Ramos (cell line): Measurements from ENCODE around the gene SIAH2.

ENCODE experiments used
- in situ Hi-C: fragments of 300-500 bp; cut with MboI; formaldehyde crosslinking; loops from one replicate; pipeline ENCODE4 v1.14.3; 2022; ENCODE audit warnings: low sequenced_read_pairs; ENCODE audit not compliant: unreplicated experiment

The SIAH2 gene

DNA sequence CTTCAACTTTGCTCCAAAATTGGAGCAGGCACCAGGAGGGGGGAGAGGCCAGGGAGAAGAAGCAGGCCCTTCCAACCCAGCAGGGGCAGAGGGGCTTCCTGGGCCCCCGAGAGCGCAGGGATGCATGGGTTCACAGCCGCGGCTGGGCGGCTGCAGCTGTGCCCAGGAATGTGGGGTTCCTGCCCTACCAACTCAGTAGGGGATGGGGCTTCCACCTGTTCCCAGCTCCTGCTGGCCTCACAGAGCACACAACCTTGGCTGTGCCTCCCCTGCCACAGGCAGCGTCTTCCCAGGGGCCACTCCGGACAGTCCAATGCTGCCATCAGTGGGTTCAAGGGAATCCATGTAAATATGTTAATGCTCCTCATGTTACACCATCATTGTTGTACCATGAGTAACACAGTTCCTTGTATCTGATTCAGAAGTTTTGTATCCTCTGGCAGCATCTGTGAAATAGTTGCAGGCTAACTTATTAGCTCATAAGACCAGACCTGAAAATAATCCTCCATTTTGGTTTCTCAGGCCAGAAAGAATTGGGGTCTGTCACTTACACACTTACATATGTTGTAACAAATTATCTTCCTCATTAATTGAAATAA, 12.1 kb upstream of the SIAH2 start:
- in situ Hi-C loops = no loop called here

GRCh38 chr3:150773616-150774192, 10.7 kb upstream of the SIAH2 start:
- in situ Hi-C loops = no loop called here

DNA sequence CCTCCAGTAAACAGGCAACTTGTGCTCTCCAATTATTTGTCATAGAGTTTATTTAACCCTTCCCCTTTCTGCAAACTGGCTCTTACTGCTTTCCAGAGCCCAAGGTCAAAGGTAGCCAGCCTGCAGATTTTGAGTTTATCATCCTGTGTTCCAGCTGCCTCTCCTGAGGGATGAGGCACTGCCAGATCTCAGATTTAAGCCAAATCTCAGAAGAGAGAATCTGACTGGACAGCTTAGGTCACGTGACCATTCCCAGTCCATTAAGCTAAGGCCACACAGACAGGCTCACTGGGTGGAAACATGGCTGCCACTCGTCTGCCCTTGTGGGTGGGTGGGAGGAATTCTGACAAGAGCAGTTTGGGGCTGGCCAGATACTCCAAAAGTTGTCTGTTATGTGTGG, 8.6 kb upstream of the SIAH2 start:
- in situ Hi-C loops = no loop called here

DNA sequence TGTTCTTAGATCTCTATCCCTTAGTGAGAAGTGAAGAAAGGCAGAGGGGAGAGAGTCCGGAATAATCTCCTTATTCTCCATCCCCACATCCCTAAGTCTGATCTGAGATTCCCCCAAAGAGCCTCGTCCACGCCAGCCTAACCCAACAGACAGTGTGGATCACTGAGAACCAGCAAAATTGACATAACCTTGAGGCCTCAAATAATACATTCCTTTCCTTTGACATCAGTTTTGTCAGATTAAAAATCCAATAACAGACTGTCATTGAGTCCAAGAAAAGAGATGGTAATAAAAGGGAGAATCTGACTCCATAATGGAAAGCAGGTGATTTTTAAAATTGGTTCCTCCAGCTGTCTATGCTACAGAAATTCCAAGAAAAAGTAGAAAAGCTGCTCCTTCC, 7.7 kb upstream of the SIAH2 start:
- in situ Hi-C loops = no loop called here

GRCh38 chr3:150766742-150767141, 3.8 kb upstream of the SIAH2 start:
- in situ Hi-C loops = no loop called here

GRCh38 chr3:150765949-150766720, 3.2 kb upstream of the SIAH2 start:
- in situ Hi-C loops = no loop called here

DNA sequence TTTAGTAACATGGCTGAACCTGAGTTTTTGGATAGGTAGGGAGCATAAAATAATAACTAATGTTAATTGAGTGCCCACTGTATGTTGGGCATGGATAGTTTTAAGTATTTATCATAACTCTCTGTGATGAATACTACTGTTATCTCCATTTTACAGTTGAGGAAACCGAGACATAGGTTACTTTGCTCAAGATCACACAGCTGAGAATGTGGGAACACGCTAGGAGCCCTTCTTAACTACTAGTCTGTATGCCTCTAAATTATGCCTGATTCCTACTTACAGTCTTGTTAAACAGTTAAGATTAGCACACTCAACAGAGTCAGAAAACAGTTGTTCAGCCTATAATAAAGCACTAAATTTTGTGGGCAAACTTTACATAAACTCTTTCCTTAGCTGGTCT, 2.0 kb upstream of the SIAH2 start:
- in situ Hi-C loops = no loop called here

GRCh38 chr3:150764566-150764965, 1.6 kb upstream of the SIAH2 start:
- in situ Hi-C loops = no loop called here

DNA sequence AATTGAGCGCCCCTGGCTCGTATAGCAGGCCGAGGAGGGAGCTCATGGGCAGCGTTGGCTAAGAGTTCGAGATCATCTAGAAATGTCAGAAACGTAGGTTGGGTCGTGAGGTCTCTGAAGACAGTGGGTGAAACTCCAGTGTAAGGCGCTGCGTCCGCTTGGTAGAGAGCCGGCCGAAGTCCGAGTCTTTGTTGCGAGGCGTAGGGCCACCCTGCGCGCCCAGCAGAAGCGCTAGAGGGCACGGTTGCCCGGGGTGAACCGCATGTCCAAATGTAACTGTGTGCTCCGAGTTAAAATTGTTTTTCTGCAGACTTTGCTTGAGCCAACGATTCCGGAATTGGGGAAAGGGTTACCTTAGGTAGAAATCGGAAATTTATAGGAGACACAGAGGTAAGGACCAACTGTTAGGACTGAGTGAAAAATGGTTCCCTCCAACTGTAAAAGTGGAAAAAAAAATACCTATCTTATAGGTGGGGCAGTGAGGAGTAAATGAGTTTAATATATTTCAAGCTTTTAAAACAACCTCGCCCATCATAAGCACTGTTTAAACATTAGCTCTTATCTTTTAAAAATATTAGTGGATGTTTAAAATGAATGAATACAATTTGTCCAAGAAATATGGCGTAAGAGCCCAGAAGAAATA, 993 bp upstream of the SIAH2 start:
- in situ Hi-C loops = no loop called here

DNA sequence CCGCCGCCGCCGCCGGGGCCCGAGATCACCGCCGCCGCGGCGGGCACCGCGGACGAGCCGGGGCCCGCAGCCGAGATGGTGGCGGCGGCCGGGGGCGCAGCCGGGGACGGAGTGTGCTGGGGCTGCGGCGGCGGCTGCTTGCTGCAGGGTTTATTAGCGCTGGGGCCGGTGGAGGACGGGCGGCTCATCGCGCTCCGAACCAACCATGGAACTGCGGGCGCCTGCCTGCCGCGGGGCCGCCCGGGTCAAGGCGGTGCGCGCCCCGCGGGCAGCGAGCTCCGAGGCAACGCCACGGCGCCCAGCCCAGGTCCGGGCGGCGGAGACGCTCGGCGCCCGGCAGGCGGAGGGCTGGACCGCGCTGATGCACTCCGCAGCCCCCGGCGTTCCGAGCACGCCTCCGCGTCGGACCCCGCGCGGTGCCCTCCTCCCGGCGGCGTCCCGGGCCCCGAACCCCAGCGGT, 277 bp downstream of the SIAH2 start:
- in situ Hi-C loops = no loop called here

DNA sequence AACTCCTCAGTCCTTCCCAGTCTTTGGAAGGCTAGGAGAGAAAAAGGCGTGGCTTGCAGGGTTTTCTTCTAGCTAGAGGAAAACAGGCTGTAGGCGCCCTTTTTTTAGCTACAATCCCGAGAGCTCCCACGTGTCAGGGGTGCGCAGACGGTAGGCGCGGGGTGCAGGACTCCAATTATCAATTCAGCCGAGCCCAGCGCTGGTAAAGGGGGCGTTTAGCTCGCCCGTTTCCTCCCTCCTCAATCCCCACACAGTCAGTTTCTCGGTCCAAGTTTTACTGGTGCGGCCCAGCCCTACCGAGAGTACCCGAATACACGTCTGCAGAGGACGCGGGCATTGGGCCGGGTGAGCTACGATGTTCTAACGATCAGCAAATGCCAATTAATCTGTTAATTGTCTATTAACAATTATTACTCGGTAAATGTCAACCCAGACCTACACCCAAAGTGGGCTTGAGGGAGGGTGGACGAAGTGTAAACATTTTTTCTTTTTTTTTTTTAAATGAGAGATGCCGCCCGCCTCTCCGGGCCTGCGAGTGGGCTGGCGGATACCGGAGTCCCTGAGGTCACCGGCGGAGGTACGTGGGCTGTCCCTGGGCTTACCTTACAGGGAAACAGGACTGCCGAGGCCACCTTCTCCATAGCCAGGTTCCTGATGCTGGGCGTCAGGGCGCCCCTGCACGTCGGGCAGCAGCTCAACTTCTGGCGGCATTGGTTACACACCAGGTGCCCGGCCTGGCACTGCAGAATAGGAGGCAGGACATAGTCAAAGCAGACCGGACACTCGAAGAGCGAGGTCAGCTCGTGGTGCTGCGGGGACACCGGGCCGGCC, 923 bp downstream of the SIAH2 start:
- in situ Hi-C loops = no loop called here

DNA sequence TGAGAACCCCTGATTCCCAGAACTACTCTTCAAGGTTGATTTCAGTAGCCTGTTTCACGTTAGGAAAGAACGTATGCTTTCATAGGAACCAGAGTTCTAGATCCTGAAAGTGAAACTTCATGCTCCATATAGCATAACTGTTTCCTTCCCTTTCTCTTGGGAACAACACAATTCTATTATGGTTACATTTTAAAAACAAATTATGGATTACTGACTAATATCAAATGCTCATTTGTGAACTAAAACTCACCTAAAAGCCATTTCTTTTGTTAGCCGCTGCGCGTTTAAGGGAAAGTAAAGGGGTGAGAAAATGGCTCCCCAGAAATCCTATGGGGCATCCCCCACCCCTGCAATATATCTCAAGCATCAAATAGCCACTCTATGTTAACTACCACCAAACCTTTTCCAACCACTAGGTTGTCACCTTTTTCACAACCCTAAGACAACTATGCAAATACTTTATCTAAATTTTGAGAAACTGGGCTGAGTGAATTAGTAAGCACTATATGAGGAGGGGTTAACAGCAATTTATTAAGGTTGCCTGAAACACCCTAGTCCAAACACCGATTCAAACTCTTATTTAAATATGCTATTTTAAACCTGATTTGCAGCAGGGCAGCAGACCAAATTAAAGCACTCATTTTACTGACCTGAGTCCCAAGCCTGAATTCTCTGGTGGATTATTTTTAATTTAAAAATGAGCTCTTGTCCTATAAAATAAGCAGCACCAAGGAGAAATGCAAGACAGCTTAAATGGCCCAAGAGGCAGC, 2.4 kb downstream of the SIAH2 start:
- in situ Hi-C loops = no loop called here

DNA sequence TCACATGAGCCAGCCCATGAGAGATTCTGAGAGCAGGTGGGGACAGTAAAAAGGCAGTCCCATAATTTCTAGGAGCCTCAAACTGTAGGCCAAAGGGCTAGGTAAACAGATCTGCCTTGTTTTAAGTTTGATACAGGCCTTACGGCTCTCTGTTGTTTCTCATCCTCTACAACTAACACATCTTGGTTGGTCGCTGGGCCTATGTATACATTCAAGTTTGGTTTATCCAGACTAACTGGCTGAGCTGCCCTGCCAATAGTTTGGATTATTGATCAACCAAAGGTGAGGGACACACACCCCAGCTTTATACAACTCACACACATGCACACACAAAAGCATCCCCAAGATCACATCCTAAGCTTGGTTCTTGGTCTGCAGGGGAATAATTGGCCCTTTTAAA, 3.0 kb downstream of the SIAH2 start:
- in situ Hi-C loops = no loop called here

DNA sequence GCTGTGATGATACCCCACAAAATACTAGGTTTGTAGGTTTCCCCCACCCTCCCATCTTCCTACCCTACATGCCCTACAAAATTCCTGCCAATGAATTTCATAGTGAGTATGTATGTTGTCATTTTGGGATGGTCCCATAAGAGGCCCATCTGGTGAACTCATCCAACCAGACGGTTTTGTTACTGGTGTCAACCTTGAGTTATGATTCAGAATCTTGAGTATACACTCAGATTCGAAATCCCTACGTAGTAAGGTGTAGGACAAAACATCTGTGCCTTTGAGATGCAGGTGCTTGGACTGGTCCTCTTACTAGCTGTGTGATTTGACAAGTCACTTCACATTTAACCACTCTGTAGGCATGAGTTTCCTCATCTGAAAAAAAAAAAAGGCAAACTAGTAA, 3.6 kb downstream of the SIAH2 start:
- in situ Hi-C loops = no loop called here

DNA sequence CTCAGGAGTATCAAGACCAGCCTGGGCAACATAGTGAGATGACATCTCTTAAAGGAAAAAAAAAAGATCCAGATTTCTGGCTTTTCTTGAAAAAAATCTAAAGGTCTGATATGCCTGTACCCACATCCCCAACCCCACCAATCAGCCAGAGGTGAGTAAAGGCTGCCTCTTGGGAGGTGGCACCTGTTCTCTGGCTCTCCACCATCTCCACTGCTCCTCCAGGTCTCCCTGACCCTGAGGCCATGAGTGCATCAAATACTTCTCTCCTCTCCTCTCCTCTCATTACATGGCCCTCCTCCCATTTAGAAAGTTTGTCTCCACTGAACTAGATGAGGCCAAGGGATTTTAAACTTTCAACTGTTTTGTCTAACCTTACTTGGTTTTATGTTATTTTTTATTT, 5.2 kb downstream of the SIAH2 start:
- in situ Hi-C loops = no loop called here

DNA sequence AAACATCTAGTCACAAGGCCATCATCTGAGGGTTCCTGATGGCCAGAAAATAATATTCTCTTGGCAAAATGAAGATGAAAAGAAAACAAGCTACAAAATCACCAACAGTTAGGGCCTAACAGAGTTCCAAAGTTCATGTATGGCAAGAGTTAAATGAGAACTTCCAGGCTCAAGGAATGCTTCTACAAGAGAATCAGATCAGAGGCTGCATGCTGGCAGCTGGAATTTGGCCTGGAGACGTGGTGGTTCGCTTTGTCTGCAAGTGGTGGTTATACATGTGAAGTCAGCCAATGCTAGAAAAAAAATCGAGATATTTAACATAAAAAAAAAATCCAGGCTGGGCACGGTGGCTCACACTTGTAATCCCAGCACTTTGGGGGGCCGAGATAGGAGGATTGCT, 5.6 kb downstream of the SIAH2 start:
- in situ Hi-C loops = no loop called here

GRCh38 chr3:150756491-150757059, 6.4 kb downstream of the SIAH2 start:
- in situ Hi-C loops = no loop called here

- in situ Hi-C loops = no loop called here
Measured at GRCh38 chr3:150755902-150756301, 7.1 kb downstream of the SIAH2 start.

GRCh38 chr3:150754896-150755295, 8.1 kb downstream of the SIAH2 start:
- in situ Hi-C loops = no loop called here
